ENCODE data around the gene TOR3A.
"Not testable (repeated sequence)": the region's sequence is repeated elsewhere in the genome, so short reads cannot be mapped to it uniquely, and the experiment has no call there.

The TOR3A gene, protein sequence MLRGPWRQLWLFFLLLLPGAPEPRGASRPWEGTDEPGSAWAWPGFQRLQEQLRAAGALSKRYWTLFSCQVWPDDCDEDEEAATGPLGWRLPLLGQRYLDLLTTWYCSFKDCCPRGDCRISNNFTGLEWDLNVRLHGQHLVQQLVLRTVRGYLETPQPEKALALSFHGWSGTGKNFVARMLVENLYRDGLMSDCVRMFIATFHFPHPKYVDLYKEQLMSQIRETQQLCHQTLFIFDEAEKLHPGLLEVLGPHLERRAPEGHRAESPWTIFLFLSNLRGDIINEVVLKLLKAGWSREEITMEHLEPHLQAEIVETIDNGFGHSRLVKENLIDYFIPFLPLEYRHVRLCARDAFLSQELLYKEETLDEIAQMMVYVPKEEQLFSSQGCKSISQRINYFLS

DNA sequence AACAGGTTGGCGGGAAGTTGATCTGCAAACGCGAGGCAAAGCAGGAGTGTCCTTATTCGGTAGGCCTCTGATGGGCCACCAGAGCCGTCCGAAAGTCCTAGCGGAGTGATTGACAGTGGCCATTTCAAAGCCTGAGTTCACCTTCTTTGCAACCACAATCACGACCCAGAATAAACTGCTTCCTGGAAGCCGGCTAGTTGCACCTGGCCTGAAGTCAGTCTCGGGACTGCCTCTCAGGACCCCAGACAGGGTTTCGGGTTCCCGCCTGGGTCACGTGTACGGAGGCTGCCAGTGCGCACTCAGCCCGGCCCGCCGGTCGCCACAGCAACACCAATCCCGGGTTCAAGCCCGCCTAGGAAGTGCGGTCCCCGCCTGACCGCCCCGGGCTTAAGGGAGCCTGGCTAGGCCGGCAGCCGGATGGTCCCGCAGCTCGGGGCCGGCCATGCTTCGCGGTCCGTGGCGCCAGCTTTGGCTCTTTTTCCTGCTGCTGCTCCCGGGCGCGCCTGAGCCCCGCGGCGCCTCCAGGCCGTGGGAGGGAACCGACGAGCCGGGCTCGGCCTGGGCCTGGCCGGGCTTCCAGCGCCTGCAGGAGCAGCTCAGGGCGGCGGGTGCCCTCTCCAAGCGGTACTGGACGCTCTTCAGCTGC, at the start of gene TOR3A:
Gene TOR3A, plus strand, starts transcription at position 384 of the 646 bp plus-strand sequence. Its CDS starts 59 bp downstream, at position 443.
- H3K36me3 Mint-ChIP-seq (ENCODE audit: low read depth) = peaks cover 7% of the 10 kb centered on the region
- H3K27me3 Mint-ChIP-seq = no peaks in the 10 kb centered on the region
- peaks cover 26% of the 10 kb centered on the region for H3K4me1 Mint-ChIP-seq
- H3K4me3 Mint-ChIP-seq = peak within 1 kb of the TSS; percentile 95
- peak; percentile 85 for DNase-seq
- ATAC-seq = peak; percentile 86
- H3K27ac Mint-ChIP-seq = peak within 1 kb of the TSS; percentile 92
- no peaks in the 10 kb centered on the region for H3K9me3 Mint-ChIP-seq

- Mint-ChIP-seq H3K36me3 (ENCODE audit: low read depth) (no peaks in the 10 kb centered on the region), H3K4me1 (peaks cover 82% of the 10 kb centered on the region), H3K27ac (peak overlapping the region; percentile 80), H3K27me3 (no peaks in the 10 kb centered on the region), H3K9me3 (no peaks in the 10 kb centered on the region), H3K4me3 (peak overlapping the region; percentile 9)
- DNase-seq (no peak), ATAC-seq (peak; percentile 82)
Measured at GRCh38 chr1:179034720-179035119, 47.1 kb upstream of the TOR3A start.

- peak; percentile 68 for ATAC-seq
Measured at GRCh38 chr1:179036844-179037465, 44.9 kb upstream of the TOR3A start.

GRCh38 chr1:179038528-179039281, 43.2 kb upstream of the TOR3A start:
- DNase-seq = no peak
- peaks cover 3% of the 10 kb centered on the region for H3K36me3 Mint-ChIP-seq (ENCODE audit: low read depth)
- no peak overlapping the region for H3K4me3 Mint-ChIP-seq
- H3K27me3 Mint-ChIP-seq = no peaks in the 10 kb centered on the region
- no peaks in the 10 kb centered on the region for H3K9me3 Mint-ChIP-seq
- peaks cover 58% of the 10 kb centered on the region for H3K4me1 Mint-ChIP-seq
- ATAC-seq = no peak
- no peak overlapping the region for H3K27ac Mint-ChIP-seq

More at GRCh38 chr1:179036844-179037465, 44.9 kb upstream of the TOR3A start:
- Mint-ChIP-seq H3K27ac (peak overlapping the region; percentile 26), H3K27me3 (no peaks in the 10 kb centered on the region), H3K36me3 (ENCODE audit: low read depth) (no peaks in the 10 kb centered on the region), H3K4me1 (peaks cover 62% of the 10 kb centered on the region), H3K9me3 (no peaks in the 10 kb centered on the region), H3K4me3 (no peak overlapping the region)
- DNase-seq = no peak

DNA sequence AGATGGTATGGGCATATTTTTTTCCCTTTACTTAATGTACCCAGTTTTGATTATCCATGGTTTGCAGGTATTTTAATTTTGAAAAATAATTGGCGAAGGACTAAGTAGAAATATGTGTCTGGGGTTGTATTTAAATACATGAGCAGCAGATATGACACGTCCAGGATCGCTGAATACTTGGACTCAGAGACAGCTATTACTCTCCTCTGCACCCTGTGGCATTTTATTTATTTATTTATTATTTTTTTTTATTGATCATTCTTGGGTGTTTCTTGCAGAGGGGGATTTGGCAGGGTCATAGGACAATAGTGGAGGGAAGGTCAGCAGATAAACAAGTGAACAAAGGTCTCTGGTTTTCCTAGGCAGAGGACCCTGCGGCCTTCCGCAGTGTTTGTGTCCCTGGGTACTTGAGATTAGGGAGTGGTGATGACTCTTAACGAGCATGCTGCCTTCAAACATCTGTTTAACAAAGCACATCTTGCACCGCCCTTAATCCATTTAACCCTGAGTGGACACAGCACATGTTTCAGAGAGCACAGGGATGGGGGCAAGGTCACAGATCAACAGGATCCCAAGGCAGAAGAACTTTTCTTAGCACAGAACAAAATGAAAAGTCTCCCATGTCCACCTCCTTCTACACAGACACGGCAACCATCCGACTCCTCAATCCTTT, 42.2 kb upstream of the TOR3A start:
- H3K4me3 Mint-ChIP-seq; H3K27me3 Mint-ChIP-seq; ATAC-seq; H3K36me3 Mint-ChIP-seq (ENCODE audit: low read depth); H3K9me3 Mint-ChIP-seq; DNase-seq; H3K27ac Mint-ChIP-seq: not testable (repeated sequence)
- peaks cover 49% of the 10 kb centered on the region for H3K4me1 Mint-ChIP-seq

GRCh38 chr1:179040175-179040551, 41.7 kb upstream of the TOR3A start:
- not testable (repeated sequence) for ATAC-seq; DNase-seq; H3K9me3 Mint-ChIP-seq; H3K27me3 Mint-ChIP-seq; H3K4me3 Mint-ChIP-seq; H3K27ac Mint-ChIP-seq; H3K36me3 Mint-ChIP-seq (ENCODE audit: low read depth)
- H3K4me1 Mint-ChIP-seq = peaks cover 44% of the 10 kb centered on the region

GRCh38 chr1:179042087-179042486, 39.8 kb upstream of the TOR3A start:
- H3K27me3 Mint-ChIP-seq = no peaks in the 10 kb centered on the region
- H3K27ac Mint-ChIP-seq = no peak overlapping the region
- H3K36me3 Mint-ChIP-seq (ENCODE audit: low read depth) = peaks cover 7% of the 10 kb centered on the region
- no peak for DNase-seq
- no peaks in the 10 kb centered on the region for H3K9me3 Mint-ChIP-seq
- peaks cover 25% of the 10 kb centered on the region for H3K4me1 Mint-ChIP-seq
- H3K4me3 Mint-ChIP-seq = no peak overlapping the region
- no peak for ATAC-seq

DNA sequence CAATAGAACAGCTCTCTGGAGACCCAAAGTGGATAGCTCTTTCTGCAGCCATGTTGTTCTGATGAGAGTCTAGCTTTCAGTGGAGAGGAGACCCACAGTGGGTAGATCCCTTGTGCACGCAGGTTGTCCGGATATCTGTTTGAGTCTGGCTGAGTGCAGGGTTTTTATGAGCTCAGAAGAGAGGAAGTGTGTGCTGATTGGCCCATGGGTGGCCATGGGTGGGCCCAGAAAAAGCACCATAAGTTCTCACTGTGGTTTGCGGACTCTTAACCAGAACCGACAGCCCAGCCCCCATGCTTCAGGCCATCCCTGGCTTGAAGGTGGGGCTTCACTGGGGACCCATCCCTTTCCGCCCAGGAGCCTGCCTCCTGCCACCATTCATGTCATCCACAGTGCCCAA, 39.2 kb upstream of the TOR3A start:
- Mint-ChIP-seq H3K4me1 (peaks cover 19% of the 10 kb centered on the region), H3K36me3 (ENCODE audit: low read depth) (peaks cover 7% of the 10 kb centered on the region), H3K4me3 (no peak overlapping the region), H3K27ac (no peak overlapping the region), H3K27me3 (no peaks in the 10 kb centered on the region), H3K9me3 (no peaks in the 10 kb centered on the region)
- DNase-seq (no peak), ATAC-seq (no peak)

DNA sequence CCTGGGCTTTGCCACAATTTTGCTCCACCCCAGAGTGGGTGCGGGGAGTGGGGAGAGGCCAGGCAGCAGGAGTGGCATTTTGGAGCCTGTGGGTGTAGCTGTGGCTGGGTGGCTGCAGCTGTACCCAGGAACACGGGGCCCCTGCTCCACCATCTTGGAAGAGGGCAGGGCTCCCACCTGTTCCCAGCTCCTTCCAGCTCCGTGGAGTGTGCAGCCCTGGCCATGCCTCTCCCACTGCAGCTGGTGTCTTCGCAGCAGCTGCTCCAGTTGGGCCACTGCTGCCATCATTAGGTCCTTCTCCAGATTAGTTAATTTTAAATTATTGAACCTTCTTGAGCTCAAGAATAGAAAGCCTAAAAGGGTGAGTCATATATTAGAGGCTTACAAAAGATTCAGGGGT, 38.6 kb upstream of the TOR3A start:
- Mint-ChIP-seq H3K4me1 (peaks cover 15% of the 10 kb centered on the region), H3K36me3 (ENCODE audit: low read depth) (peaks cover 7% of the 10 kb centered on the region), H3K4me3 (no peak overlapping the region), H3K9me3 (no peaks in the 10 kb centered on the region), H3K27me3 (no peaks in the 10 kb centered on the region), H3K27ac (no peak overlapping the region)
- no peak for DNase-seq
- no peak for ATAC-seq

DNA sequence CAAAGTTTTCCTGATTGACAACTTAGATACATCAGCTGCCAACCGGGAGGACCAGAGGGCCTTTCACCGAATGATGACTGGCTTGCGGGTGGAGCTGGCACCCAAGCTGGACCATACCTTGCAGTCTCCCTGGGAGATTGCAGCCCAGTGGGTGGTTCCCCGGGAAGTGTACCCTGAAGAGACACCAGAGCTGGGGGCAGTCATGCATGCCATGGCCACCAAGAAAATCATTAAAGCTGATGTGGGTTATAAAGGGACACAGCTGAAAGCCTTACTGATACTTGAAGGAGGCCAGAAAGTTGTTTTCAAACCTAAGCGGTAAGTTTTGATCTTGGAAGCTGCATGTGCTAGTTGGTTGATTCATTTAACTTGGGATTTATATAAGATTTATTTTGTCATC, 38.0 kb upstream of the TOR3A start:
- no peak for DNase-seq
- no peak for ATAC-seq
- H3K4me1 Mint-ChIP-seq = peaks cover 9% of the 10 kb centered on the region
- peaks cover 7% of the 10 kb centered on the region for H3K36me3 Mint-ChIP-seq (ENCODE audit: low read depth)
- no peak overlapping the region for H3K27ac Mint-ChIP-seq
- H3K9me3 Mint-ChIP-seq = no peaks in the 10 kb centered on the region
- no peak overlapping the region for H3K4me3 Mint-ChIP-seq
- H3K27me3 Mint-ChIP-seq = no peaks in the 10 kb centered on the region

GRCh38 chr1:179046808-179047635, 34.8 kb upstream of the TOR3A start:
- Mint-ChIP-seq H3K36me3 (ENCODE audit: low read depth) (peaks cover 7% of the 10 kb centered on the region), H3K4me3 (no peak overlapping the region), H3K9me3 (no peaks in the 10 kb centered on the region), H3K4me1 (peaks cover 3% of the 10 kb centered on the region), H3K27ac (no peak overlapping the region), H3K27me3 (no peaks in the 10 kb centered on the region)
- ATAC-seq = no peak
- DNase-seq = no peak

- DNase-seq (no peak), ATAC-seq (no peak)
- no peak overlapping the region for H3K4me3 Mint-ChIP-seq
- no peaks in the 10 kb centered on the region for H3K27me3 Mint-ChIP-seq
- no peak overlapping the region for H3K27ac Mint-ChIP-seq
- no peaks in the 10 kb centered on the region for H3K9me3 Mint-ChIP-seq
- peaks cover 3% of the 10 kb centered on the region for H3K4me1 Mint-ChIP-seq
- H3K36me3 Mint-ChIP-seq (ENCODE audit: low read depth) = peaks cover 7% of the 10 kb centered on the region
Measured at GRCh38 chr1:179047636-179047997, 34.3 kb upstream of the TOR3A start.

DNA sequence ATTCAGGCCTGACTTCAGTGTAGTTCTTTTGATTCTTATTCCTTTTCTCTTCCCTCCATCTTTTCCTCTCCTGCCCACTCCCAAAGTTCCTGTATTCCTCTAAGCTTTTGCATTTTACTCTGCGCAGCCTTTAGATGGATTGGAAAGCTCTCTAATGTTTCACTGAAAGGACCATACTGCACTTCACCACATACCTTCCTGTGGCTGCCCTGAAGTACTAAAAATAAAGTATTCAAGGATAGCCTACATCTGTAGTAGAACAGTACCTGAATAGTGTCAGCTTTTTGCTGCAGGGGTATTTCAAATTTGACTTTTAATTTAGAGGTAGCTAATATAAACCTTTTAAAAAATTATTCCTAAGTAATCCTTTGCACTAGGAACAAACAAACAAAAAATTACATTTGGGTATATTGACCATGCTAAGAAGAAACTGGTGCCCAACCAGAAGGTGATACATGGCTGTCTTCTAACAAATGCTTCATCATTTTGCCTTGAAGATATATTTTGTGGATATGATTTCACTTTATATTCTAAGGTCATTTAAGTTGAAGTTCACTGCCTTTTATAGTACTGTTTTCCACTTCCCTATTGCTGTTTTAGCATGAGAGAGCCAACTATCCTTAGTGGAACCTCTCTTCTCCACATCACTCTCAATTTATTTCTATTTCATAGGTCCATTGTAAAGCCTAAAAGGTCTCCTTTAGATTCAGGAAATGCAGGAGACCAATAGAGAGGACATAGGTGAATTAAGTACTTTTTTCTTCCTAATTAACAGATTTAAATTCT, 33.3 kb upstream of the TOR3A start:
- H3K9me3 Mint-ChIP-seq = no peaks in the 10 kb centered on the region
- peaks cover 4% of the 10 kb centered on the region for H3K36me3 Mint-ChIP-seq (ENCODE audit: low read depth)
- no peak for DNase-seq
- no peak overlapping the region for H3K27ac Mint-ChIP-seq
- peaks cover 1% of the 10 kb centered on the region for H3K4me1 Mint-ChIP-seq
- H3K27me3 Mint-ChIP-seq = no peaks in the 10 kb centered on the region
- ATAC-seq = no peak
- no peak overlapping the region for H3K4me3 Mint-ChIP-seq
